Right lobe of liver (tissue), 4 donors: Measurements from ENCODE around the gene CHRNA5.
A peak's percentile ranks its signal among the peaks of the same experiment; 100 is the strongest.

Experiments used
- CTCF ChIP-seq, 4 donors: fragments of 200-600 bp in 3 of 4; fragments of 450-650 bp in 1 of 4; IDR thresholded peaks; one replicate each; pipeline versions ENCODE4 v1.5.1 to v1.8.0; 2016 to 2022; ENCODE audit warnings: antibody characterized with exemption in 4 of 4, mild to moderate bottlenecking in 2 of 4
- POLR2A ChIP-seq: fragments of 450-650 bp; IDR thresholded peaks from one replicate; pipeline ENCODE4 v1.6.1; 2017; ENCODE audit warnings: antibody characterized with exemption, mild to moderate bottlenecking
- donor health status: DM: no; HTN: no; CAD: no.
- donor health status: DM: no; HTN: no; CAD: no.
- donor health status: DM: no; HTN: yes; CAD: no.

GRCh38 chr15:78638658-78639314 is 73.5 kb downstream of the CHRNA5 start:
- TF ChIP-seq POLR2A: no peak
- peak; percentile 58 to 73 (median 70) for TF ChIP-seq CTCF (IDR thresholded peaks at IDR 0.05)
